ENCODE results near the gene CDH12.
"Not testable (repeated sequence)": the region's sequence is repeated elsewhere in the genome, so short reads cannot be mapped to it uniquely, and the experiment has no call there.

DNA sequence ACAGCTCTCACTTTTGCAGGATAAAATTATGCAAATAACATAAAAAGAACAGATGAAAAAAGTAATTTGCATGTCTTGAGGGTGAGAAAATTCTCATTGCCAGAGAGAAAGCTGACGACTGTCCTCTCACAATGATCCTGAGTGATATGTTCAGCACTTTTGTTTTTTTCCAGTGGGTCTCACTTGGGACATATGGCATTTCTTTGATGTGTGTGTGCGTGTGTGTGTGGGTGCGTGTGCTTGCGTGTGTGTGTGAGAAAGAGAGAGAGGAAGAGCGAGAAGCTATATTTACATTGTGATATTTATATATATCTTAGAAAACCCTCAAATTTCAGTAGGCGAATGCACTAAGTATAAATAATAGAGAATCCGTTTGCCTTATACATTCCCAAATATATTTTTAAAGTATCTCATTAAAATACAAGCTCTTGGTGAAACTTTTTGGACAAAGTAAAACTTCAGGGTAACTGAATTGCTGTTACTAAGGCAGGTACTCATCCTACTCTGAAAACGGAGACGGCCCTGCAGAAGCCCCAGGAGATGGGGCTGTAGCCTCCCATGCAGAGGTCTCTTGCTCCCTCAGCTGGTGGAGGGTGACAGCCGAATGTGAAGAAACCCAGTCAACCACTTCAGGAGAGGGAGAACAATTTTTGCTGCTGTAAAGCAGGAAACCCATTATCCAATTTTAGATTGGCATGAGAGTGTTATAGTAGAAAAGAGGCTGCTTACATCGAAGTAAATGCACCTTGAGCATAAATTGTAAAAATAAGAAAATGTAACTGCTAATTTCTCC is 639.2 kb downstream of the CDH12 start:
- TF ChIP-seq, protein P1, sequence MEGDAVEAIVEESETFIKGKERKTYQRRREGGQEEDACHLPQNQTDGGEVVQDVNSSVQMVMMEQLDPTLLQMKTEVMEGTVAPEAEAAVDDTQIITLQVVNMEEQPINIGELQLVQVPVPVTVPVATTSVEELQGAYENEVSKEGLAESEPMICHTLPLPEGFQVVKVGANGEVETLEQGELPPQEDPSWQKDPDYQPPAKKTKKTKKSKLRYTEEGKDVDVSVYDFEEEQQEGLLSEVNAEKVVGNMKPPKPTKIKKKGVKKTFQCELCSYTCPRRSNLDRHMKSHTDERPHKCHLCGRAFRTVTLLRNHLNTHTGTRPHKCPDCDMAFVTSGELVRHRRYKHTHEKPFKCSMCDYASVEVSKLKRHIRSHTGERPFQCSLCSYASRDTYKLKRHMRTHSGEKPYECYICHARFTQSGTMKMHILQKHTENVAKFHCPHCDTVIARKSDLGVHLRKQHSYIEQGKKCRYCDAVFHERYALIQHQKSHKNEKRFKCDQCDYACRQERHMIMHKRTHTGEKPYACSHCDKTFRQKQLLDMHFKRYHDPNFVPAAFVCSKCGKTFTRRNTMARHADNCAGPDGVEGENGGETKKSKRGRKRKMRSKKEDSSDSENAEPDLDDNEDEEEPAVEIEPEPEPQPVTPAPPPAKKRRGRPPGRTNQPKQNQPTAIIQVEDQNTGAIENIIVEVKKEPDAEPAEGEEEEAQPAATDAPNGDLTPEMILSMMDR (IDR thresholded peaks at IDR 0.05) = not testable (repeated sequence)
- TF ChIP-seq POLR2A (IDR thresholded peaks at IDR 0.05) = not testable (repeated sequence)

Measured in thyroid gland (tissue), 4 donors.